ENCODE data around the gene MALAT1. TPM values are rescaled to one million over a fixed set of nuclear protein-coding genes. Genes with fewer than 3 reads are reported as not detected.

The MALAT1 gene
- total and polyA plus RNA-seq, 2 of the 13 experiments (the other 11 are each of a cell fraction or from before 2014, with no cell fraction given) = 143 to 1,237 TPM

DNA sequence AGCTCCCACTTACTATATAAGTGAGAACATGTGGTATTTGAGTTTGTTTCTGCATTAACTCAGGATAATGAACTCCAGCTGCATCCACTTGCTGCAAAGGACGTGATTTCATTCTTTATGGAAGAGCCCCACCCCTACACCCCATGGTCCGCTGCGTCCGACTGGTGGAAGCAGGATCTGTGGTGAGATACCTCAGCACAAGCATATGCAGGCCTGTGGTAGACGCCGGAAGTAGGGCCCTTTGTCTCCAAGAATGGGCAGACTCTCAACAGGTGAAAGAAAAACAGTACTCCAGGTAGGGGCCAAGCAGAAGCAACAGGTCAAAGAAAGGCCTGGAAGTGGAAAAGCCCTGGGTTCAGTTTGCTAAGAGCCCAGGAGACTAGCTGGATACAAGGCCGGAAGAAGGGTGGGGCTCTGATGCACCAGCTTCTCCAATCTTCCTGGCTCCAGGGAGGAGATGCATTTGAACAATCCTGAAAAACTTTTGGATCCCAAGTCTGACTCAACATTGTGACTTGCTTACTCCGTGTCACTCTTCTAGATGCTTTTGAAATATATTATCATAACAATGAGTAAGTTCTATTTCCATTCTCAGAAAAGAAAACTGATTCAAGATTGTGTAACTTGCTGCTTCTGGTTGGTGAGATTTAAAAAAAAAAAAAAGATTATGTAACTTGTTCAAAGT is 45.9 kb upstream of the MALAT1 start:
- no peak for DNase-seq (ENCODE audit: low spot score)
- ATAC-seq = no peak
- POLR2A ChIA-PET = interaction anchor here (0.6 to 0.8 kb wide), 2 partner anchors 30 to 37 kb away, joined by 3 read pairs; partner anchors contain the start of gene NEAT1
- 37% methylated on average over 8 of the region's 8 CpGs for WGBS (ENCODE audit: low lambda C conversion rate)
- H3K36me3 ChIP-seq (replicated peaks in 1 of 2; ENCODE audit: control insufficient read depth in 1 of 2, insufficient read depth in 2 of 2, low read length in 2 of 2) = no peaks in the 10 kb centered on the region
- H3K27me3 ChIP-seq (ENCODE audit: control insufficient read depth in 1 of 2, insufficient read depth in 2 of 2, low read length in 2 of 2) = no peaks in the 10 kb centered on the region
- H3K4me2 ChIP-seq (ENCODE audit: low read depth, low read length) = 0 out of 2 replicates have a peak overlapping the region, but pooled peaks have one; percentile 18
- no peak overlapping the region for H3K9ac ChIP-seq (ENCODE audit: insufficient read depth, low read depth, low read length)
- intact Hi-C loops (cut with micrococcal nuclease; ENCODE audit: unreplicated experiment) (no loop called here), in situ Hi-C loops (cut with HindIII; ENCODE audit: extremely low pct_ligation_motif_present, low pct_unique_long_range_greater_than_20kb) (loop anchor here (10.0 kb wide), 1 partner anchor 52 kb away; no protein-coding TSS in a partner anchor)
- no peak overlapping the region for H2AFZ ChIP-seq (ENCODE audit: low read length)
- no peaks in the 10 kb centered on the region for H3K79me2 ChIP-seq (ENCODE audit: insufficient read depth, low read length)
- H3K4me3 ChIP-seq (replicated peaks in 1 of 3; ENCODE audit: insufficient read depth in 1 of 3, low read depth in 2 of 3, low read length in 3 of 3) = no peak overlapping the region
- BruUV-seq (replicated peaks) = no TSS peak
- H3K4me1 ChIP-seq (ENCODE audit: insufficient read depth, low read length) = peaks cover 58% of the 10 kb centered on the region
- no peaks in the 10 kb centered on the region for H3K9me3 ChIP-seq (ENCODE audit: low read length)
- TF ChIP-seq, protein P1, sequence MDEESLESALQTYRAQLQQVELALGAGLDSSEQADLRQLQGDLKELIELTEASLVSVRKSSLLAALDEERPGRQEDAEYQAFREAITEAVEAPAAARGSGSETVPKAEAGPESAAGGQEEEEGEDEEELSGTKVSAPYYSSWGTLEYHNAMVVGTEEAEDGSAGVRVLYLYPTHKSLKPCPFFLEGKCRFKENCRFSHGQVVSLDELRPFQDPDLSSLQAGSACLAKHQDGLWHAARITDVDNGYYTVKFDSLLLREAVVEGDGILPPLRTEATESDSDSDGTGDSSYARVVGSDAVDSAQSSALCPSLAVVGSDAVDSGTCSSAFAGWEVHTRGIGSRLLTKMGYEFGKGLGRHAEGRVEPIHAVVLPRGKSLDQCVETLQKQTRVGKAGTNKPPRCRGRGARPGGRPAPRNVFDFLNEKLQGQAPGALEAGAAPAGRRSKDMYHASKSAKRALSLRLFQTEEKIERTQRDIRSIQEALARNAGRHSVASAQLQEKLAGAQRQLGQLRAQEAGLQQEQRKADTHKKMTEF (CRISPR knock-in tag; IDR thresholded peaks at IDR 0.05) = no peak
- TF ChIP-seq HOXD1 (CRISPR knock-in tag; IDR thresholded peaks at IDR 0.05) (no peak), SIN3B (IDR thresholded peaks at IDR 0.05; ENCODE audit: low read length) (no peak), HNRNPK (IDR thresholded peaks at IDR 0.05; ENCODE audit: low read depth, low read length, poor library complexity, severe bottlenecking) (no peak), REPIN1 (CRISPR knock-in tag; IDR thresholded peaks at IDR 0.05; ENCODE audit: borderline replicate concordance, low read depth) (no peak), REXO4 (CRISPR knock-in tag; IDR thresholded peaks at IDR 0.05; ENCODE audit: borderline replicate concordance) (no peak), MTF2 (CRISPR knock-in tag; IDR thresholded peaks at IDR 0.05; ENCODE audit: borderline replicate concordance) (no peak), KAT8 (CRISPR knock-in tag; IDR thresholded peaks at IDR 0.05) (no peak), ZNF382 (CRISPR knock-in tag; IDR thresholded peaks at IDR 0.05; ENCODE audit: borderline replicate concordance) (no peak)
- TF ChIP-seq, protein P2, sequence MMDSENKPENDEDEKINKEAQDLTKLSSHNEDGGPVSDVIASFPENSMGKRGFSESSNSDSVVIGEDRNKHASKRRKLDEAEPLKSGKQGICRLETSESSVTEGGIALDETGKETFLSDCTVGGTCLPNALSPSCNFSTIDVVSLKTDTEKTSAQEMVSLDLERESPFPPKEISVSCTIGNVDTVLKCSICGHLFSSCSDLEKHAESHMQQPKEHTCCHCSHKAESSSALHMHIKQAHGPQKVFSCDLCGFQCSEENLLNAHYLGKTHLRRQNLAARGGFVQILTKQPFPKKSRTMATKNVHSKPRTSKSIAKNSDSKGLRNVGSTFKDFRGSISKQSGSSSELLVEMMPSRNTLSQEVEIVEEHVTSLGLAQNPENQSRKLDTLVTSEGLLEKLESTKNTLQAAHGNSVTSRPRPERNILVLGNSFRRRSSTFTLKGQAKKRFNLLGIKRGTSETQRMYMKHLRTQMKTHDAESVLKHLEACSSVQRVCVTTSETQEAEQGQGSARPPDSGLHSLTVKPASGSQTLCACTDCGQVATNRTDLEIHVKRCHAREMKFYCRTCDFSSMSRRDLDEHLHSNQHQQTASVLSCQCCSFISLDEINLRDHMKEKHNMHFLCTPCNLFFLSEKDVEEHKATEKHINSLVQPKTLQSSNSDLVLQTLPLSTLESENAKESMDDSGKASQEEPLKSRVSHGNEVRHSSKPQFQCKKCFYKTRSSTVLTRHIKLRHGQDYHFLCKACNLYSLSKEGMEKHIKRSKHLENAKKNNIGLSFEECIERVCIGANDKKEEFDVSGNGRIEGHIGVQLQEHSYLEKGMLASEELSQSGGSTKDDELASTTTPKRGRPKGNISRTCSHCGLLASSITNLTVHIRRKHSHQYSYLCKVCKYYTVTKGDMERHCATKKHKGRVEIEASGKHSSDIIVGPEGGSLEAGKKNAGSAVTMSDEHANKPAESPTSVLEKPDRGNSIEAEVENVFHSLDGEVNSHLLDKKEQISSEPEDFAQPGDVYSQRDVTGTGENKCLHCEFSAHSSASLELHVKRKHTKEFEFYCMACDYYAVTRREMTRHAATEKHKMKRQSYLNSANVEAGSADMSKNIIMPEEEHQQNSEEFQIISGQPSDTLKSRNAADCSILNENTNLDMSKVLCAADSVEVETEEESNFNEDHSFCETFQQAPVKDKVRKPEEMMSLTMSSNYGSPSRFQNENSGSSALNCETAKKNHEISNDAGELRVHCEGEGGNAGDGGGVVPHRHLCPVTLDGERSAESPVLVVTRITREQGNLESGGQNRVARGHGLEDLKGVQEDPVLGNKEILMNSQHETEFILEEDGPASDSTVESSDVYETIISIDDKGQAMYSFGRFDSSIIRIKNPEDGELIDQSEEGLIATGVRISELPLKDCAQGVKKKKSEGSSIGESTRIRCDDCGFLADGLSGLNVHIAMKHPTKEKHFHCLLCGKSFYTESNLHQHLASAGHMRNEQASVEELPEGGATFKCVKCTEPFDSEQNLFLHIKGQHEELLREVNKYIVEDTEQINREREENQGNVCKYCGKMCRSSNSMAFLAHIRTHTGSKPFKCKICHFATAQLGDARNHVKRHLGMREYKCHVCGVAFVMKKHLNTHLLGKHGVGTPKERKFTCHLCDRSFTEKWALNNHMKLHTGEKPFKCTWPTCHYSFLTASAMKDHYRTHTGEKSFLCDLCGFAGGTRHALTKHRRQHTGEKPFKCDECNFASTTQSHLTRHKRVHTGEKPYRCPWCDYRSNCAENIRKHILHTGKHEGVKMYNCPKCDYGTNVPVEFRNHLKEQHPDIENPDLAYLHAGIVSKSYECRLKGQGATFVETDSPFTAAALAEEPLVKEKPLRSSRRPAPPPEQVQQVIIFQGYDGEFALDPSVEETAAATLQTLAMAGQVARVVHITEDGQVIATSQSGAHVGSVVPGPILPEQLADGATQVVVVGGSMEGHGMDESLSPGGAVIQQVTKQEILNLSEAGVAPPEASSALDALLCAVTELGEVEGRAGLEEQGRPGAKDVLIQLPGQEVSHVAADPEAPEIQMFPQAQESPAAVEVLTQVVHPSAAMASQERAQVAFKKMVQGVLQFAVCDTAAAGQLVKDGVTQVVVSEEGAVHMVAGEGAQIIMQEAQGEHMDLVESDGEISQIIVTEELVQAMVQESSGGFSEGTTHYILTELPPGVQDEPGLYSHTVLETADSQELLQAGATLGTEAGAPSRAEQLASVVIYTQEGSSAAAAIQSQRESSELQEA (CRISPR knock-in tag; IDR thresholded peaks at IDR 0.05; ENCODE audit: not compliant biosample characterization) = no peak
- H4K20me1 ChIP-seq (ENCODE audit: insufficient read depth, low read length) = no peaks in the 10 kb centered on the region
- H3K27ac ChIP-seq (ENCODE audit: extremely low read length, insufficient read depth, low read length) = no peak overlapping the region
- CTCF ChIA-PET (ENCODE audit: low intra/inter-chr PET ratio, low total read pairs) = no interaction called here
- FAIRE-seq = no peak

Measured in HepG2 (cell line).